Tibial nerve (tissue), 4 donors: ENCODE results near the gene KANSL3. TPM values are rescaled to one million over a fixed set of nuclear protein-coding genes. Genes with fewer than 3 reads are reported as not detected.

Experiments used
- DNase-seq, 2 donors: peaks; one replicate each; pipeline ENCODE4 v3.0.0-alpha.2; 2019; ENCODE audit warnings: low spot score in 2 of 2
- H3K27ac ChIP-seq, 4 donors: fragments of 200-600 bp; sonication (generic) in 3 of 4; one replicate each; pipeline ENCODE4 v1.5.1; 2017 to 2019; ENCODE audit warnings: mild to moderate bottlenecking in 1 of 4
- H3K27me3 ChIP-seq, 2 donors: fragments of 200-600 bp; sonication (generic) in 1 of 2; one replicate each; pipeline versions ENCODE4 v1.5.1 to v1.6.0; 2017 to 2019
- H3K36me3 ChIP-seq, 3 donors: fragments of 200-600 bp; sonication (generic); one replicate each; pipeline ENCODE4 v1.5.1; 2018 to 2019
- H3K4me1 ChIP-seq, 4 donors: fragments of 200-600 bp; sonication (generic) in 3 of 4; one replicate each; pipeline ENCODE4 v1.5.1; 2017 to 2019
- H3K4me3 ChIP-seq, 4 donors: fragments of 200-600 bp; sonication (generic) in 3 of 4; one replicate each; pipeline ENCODE4 v1.5.1; 2017 to 2019; ENCODE audit warnings: mild to moderate bottlenecking in 1 of 4, moderate library complexity in 1 of 4
- H3K9me3 ChIP-seq, 4 donors: fragments of 200-600 bp; sonication (generic) in 3 of 4; one replicate each; pipeline ENCODE4 v1.5.1; 2017 to 2019
- EP300 ChIP-seq, 2 donors: sonication (generic); formaldehyde crosslinking; IDR thresholded peaks; one replicate each; pipeline ENCODE4 v1.6.1; 2017; ENCODE audit warnings: antibody characterized with exemption in 2 of 2, mild to moderate bottlenecking in 1 of 2
- POLR2A ChIP-seq, 2 donors: fragments of 450-650 bp; IDR thresholded peaks; one replicate each; pipeline ENCODE4 v1.6.1; 2017; ENCODE audit warnings: antibody characterized with exemption in 2 of 2, mild to moderate bottlenecking in 2 of 2, moderate library complexity in 2 of 2
- WGBS, 2 donors: methylation state at CpG; one replicate each; pipeline ENCODE4 v1.1.5; 2018; 5-methylcytosine and 5-hydroxymethylcytosine counted together
- total RNA-seq, 4 donors: library from RNA; depleted of rRNA; stranded (reverse); fragments of >200 nt; gene quantifications; one replicate each; pipeline ENCODE4 v1.1.0, GENCODE V29; 2016
- TF ChIP-seq, protein P1 (sequence below), 5 experiments: fragments of 200-600 bp in 3 of 5; fragments of 450-650 bp in 2 of 5; sonication (generic) in 3 of 5; IDR thresholded peaks; one replicate each; pipeline ENCODE4 v1.5.1; 2016 to 2019; ENCODE audit warnings: antibody characterized with exemption in 5 of 5, mild to moderate bottlenecking in 3 of 5, moderate library complexity in 2 of 5

KANSL3 gene
- total RNA-seq, 4 donors from 2014 or later: 55.7 to 87.0 (median 59.2) TPM

DNA sequence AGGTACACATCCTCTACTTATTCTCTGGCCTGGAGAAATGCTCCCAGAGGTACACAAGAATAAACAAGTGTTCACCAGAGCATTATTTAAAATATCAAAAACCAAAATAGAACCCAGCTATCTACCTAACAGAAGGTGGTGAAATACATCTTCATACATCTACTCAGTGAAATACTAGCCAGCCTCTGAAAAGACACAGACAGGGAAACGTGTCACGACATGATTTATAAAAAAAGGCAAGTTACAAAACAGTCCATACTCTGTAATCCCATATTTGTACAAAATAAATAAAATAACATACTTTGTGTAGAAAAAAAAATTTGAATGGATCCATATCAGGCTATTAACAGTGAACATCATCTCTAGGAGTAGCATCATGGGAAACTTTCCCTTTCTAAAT, 38.2 kb downstream of the KANSL3 start:
- Histone ChIP-seq H3K9me3 (no peaks in the 10 kb centered on the region), H3K27me3 (no peaks in the 10 kb centered on the region), H3K4me3 (no peak overlapping the region), H3K27ac (no peak overlapping the region), H3K4me1 (peaks cover 0 to 9% (median 0%) of the 10 kb centered on the region in 4 donors), H3K36me3 (peaks cover 0 to 90% (median 32%) of the 10 kb centered on the region in 3 donors)
- WGBS, 2 donors: 69 to 72% methylated on average over 2 of the region's 2 CpGs
- no peak for DNase-seq
- TF ChIP-seq, protein P1, sequence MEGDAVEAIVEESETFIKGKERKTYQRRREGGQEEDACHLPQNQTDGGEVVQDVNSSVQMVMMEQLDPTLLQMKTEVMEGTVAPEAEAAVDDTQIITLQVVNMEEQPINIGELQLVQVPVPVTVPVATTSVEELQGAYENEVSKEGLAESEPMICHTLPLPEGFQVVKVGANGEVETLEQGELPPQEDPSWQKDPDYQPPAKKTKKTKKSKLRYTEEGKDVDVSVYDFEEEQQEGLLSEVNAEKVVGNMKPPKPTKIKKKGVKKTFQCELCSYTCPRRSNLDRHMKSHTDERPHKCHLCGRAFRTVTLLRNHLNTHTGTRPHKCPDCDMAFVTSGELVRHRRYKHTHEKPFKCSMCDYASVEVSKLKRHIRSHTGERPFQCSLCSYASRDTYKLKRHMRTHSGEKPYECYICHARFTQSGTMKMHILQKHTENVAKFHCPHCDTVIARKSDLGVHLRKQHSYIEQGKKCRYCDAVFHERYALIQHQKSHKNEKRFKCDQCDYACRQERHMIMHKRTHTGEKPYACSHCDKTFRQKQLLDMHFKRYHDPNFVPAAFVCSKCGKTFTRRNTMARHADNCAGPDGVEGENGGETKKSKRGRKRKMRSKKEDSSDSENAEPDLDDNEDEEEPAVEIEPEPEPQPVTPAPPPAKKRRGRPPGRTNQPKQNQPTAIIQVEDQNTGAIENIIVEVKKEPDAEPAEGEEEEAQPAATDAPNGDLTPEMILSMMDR (IDR thresholded peaks at IDR 0.05): no peak
- TF ChIP-seq POLR2A (IDR thresholded peaks at IDR 0.05) (no peak), EP300 (IDR thresholded peaks at IDR 0.05) (no peak)

DNA sequence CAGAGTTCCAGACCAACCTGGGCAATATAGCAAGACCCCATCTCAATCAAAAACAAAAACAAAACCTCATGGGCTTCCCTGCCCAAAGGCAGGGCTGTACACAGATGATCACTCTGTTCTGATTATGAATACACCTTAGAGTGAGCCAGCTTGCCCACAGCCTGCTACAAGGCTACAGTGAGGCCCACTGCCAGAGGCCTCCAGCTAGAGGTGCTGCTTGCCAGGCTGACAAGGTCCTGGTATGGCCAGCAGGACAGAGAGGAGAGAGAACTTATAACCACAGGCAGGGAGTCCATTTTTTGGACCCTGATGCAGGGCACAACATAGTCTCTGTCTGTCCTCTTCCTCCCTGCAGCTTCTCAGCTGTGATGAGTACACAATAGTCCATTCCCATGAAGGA, 41.5 kb downstream of the KANSL3 start:
- H3K27me3 ChIP-seq: no peaks in the 10 kb centered on the region
- DNase-seq: no peak
- peaks cover 0 to 9% (median 0%) of the 10 kb centered on the region in 4 donors for H3K4me1 ChIP-seq
- no peak overlapping the region for H3K27ac ChIP-seq
- H3K36me3 ChIP-seq: peaks cover 8 to 90% (median 35%) of the 10 kb centered on the region in 3 donors
- H3K4me3 ChIP-seq: no peak overlapping the region
- TF ChIP-seq EP300 (IDR thresholded peaks at IDR 0.05) (no peak), POLR2A (IDR thresholded peaks at IDR 0.05) (no peak)
- TF ChIP-seq, protein P1 (IDR thresholded peaks at IDR 0.05): no peak
- no peaks in the 10 kb centered on the region for H3K9me3 ChIP-seq

DNA sequence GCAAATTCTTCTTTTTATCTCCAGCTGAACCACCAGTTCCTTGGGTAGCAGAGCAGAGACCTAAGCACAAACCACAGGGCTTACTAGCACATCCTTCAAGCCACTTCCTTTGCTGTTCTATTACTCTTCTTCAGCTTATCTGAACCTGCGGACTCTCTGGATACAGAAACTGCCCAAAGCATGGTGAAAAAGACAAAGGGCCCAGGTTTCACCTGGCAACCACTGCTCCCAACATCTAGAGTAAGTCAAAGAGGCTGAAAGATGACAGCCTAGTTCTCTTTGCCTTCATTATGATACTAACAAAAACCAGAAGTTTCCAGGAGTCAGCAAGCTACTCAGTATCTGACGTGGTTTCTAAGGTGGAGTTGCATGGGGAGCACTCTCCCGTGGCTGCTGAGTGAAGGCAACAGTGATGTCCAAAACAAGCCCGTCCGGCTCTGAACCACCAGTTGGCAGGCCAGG, 43.4 kb downstream of the KANSL3 start:
- H3K4me3 ChIP-seq: no peak overlapping the region
- WGBS, 2 donors: 93 to 96% methylated on average over 5 of the region's 5 CpGs

GRCh38 chr2:96594282-96594681, 43.8 kb downstream of the KANSL3 start:
- Histone ChIP-seq H3K4me1 (peaks cover 0 to 9% (median 0%) of the 10 kb centered on the region in 4 donors), H3K9me3 (no peaks in the 10 kb centered on the region), H3K27me3 (no peaks in the 10 kb centered on the region), H3K27ac (no peak overlapping the region), H3K36me3 (peaks cover 8 to 84% (median 35%) of the 10 kb centered on the region in 3 donors), H3K4me3 (no peak overlapping the region)
- WGBS, 2 donors: 75 to 89% methylated on average over 3 of the region's 3 CpGs
- DNase-seq: no peak
- no peak for TF ChIP-seq EP300 (IDR thresholded peaks at IDR 0.05)
- no peak for TF ChIP-seq POLR2A (IDR thresholded peaks at IDR 0.05)
- TF ChIP-seq, protein P1 (IDR thresholded peaks at IDR 0.05): no peak

More for the DNA sequence above, 43.4 kb downstream of the KANSL3 start:
- peaks cover 0 to 9% (median 0%) of the 10 kb centered on the region in 4 donors for H3K4me1 ChIP-seq
- H3K36me3 ChIP-seq: peaks cover 8 to 85% (median 35%) of the 10 kb centered on the region in 3 donors
- H3K27me3 ChIP-seq: no peaks in the 10 kb centered on the region
- no peaks in the 10 kb centered on the region for H3K9me3 ChIP-seq
- no peak overlapping the region for H3K27ac ChIP-seq
- TF ChIP-seq EP300 (IDR thresholded peaks at IDR 0.05) (no peak), POLR2A (IDR thresholded peaks at IDR 0.05) (no peak)
- TF ChIP-seq, protein P1 (IDR thresholded peaks at IDR 0.05): no peak
- no peak for DNase-seq

DNA sequence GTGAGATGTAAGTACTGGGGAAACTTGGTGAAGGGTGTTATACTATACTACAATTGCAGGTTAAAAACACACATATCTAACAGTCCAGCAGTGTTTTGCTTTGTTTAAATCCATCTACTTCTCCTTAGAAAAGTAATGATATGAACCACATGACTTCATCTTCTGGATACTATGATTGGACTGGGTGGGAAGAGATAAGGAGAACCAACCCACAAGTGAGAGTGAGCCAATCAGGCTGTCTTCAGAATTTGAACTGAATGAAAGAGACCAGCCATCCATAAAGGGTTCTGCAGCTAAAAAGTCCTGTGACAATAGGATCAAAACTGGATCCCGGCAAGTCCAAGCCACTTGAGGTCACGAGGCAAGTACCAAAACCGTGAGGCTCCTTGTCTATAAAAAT, 46.6 kb downstream of the KANSL3 start:
- WGBS, 2 donors: 95 to 96% methylated on average over 3 of the region's 3 CpGs
- Histone ChIP-seq H3K4me1 (no peaks in the 10 kb centered on the region), H3K4me3 (no peak overlapping the region), H3K36me3 (peaks cover 8 to 74% (median 35%) of the 10 kb centered on the region in 3 donors), H3K9me3 (no peaks in the 10 kb centered on the region), H3K27me3 (no peaks in the 10 kb centered on the region), H3K27ac (no peak overlapping the region)
- TF ChIP-seq, protein P1 (IDR thresholded peaks at IDR 0.05): no peak
- no peak for TF ChIP-seq EP300 (IDR thresholded peaks at IDR 0.05)
- no peak for TF ChIP-seq POLR2A (IDR thresholded peaks at IDR 0.05)
- no peak for DNase-seq
